Renal cortex interstitium (tissue), 11 donors: ENCODE data around the gene AP1B1. TPM values are rescaled to one million over a fixed set of nuclear protein-coding genes. Genes with fewer than 3 reads are reported as not detected.
"Not testable (repeated sequence)": the region's sequence is repeated elsewhere in the genome, so short reads cannot be mapped to it uniquely, and the experiment has no call there.

ENCODE experiments used
- DNase-seq, 11 donors: peaks; one replicate each; pipeline ENCODE4 v3.0.0-alpha.2; 2013; ENCODE audit warnings: low read depth in 9 of 11, low spot score in 4 of 11; ENCODE audit errors: extremely low read depth in 1 of 11
- polyA plus RNA-seq, 3 donors: library from polyadenylated mRNA; unstranded; fragments of 120-200 nt; gene quantifications; one replicate each; pipeline ENCODE4 v1.2.1, GENCODE V29; 2013; ENCODE audit not compliant: insufficient read length in 3 of 3

AP1B1 gene
- polyA plus RNA-seq, 3 donors: 42.8 to 46.8 (median 43.9) TPM

GRCh38 chr22:29396126-29396525 lies 7.8 kb upstream of the AP1B1 start:
- DNase-seq: no peak

GRCh38 chr22:29394931-29395581 lies 6.7 kb upstream of the AP1B1 start:
- peak; percentile 38 to 78 (median 65) for DNase-seq

GRCh38 chr22:29393019-29393608 lies 4.7 kb upstream of the AP1B1 start:
- DNase-seq: no peak

GRCh38 chr22:29391546-29391945 lies 3.2 kb upstream of the AP1B1 start:
- no peak for DNase-seq

GRCh38 chr22:29390270-29390669 lies 1.9 kb upstream of the AP1B1 start:
- no peak for DNase-seq

- DNase-seq: no peak
Measured at GRCh38 chr22:29388759-29389090, 355 bp upstream of the AP1B1 start.

GRCh38 chr22:29386708-29387107 lies 1.7 kb downstream of the AP1B1 start:
- DNase-seq: no peak

GRCh38 chr22:29385748-29386147 lies 2.6 kb downstream of the AP1B1 start:
- DNase-seq: no peak

- DNase-seq: no peak
Measured at GRCh38 chr22:29385151-29385704, 3.1 kb downstream of the AP1B1 start.

GRCh38 chr22:29383740-29384139 lies 4.6 kb downstream of the AP1B1 start:
- DNase-seq: no peak

GRCh38 chr22:29382580-29383302 lies 5.6 kb downstream of the AP1B1 start:
- no peak for DNase-seq

GRCh38 chr22:29380856-29381255 lies 7.5 kb downstream of the AP1B1 start:
- no peak for DNase-seq

GRCh38 chr22:29380032-29380781 lies 8.2 kb downstream of the AP1B1 start:
- DNase-seq: no peak

GRCh38 chr22:29379258-29379657 lies 9.1 kb downstream of the AP1B1 start:
- no peak for DNase-seq

GRCh38 chr22:29377979-29378378 lies 10.4 kb downstream of the AP1B1 start:
- DNase-seq: no peak

- DNase-seq: not testable (repeated sequence)
Measured at GRCh38 chr22:29376705-29377104, 11.7 kb downstream of the AP1B1 start.

GRCh38 chr22:29375398-29376076 lies 12.8 kb downstream of the AP1B1 start:
- no peak for DNase-seq

GRCh38 chr22:29374806-29375205 lies 13.6 kb downstream of the AP1B1 start:
- DNase-seq: not testable (repeated sequence)

- no peak for DNase-seq
Measured at GRCh38 chr22:29374401-29374800, 14.0 kb downstream of the AP1B1 start.
